NCI-H2107 treated with DMSO at 0.1 percent for 48 hours (cell line): ENCODE measurements around the gene MSMB.
"Not testable (repeated sequence)": the region's sequence is repeated elsewhere in the genome, so short reads cannot be mapped to it uniquely, and the experiment has no call there.

Experiments used
- DNase-seq: peaks from one replicate; lab custom pipeline; 2025; ENCODE audit not compliant: unreplicated experiment; lab: John Stamatoyannopoulos, UW

Gene MSMB

DNA sequence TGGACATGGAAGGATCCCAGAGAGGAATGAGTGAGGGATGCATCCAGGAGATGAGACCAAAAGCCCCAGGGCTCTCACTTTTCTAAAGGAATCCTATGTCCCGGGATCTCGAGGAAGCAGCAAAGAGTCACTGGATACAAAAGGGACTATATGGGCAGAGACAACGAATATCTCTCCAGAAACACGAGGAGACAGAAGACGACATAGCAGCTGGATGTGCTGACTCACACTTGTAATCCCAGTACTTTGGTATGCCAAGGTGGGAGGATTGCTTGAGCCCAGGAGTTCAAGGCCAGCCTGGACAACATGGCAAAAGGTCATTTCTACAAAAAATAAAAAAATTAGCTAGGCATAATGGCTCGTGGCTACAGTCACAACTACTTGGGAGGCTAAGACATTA, 24.7 kb upstream of the MSMB start:
- no peak for DNase-seq

DNA sequence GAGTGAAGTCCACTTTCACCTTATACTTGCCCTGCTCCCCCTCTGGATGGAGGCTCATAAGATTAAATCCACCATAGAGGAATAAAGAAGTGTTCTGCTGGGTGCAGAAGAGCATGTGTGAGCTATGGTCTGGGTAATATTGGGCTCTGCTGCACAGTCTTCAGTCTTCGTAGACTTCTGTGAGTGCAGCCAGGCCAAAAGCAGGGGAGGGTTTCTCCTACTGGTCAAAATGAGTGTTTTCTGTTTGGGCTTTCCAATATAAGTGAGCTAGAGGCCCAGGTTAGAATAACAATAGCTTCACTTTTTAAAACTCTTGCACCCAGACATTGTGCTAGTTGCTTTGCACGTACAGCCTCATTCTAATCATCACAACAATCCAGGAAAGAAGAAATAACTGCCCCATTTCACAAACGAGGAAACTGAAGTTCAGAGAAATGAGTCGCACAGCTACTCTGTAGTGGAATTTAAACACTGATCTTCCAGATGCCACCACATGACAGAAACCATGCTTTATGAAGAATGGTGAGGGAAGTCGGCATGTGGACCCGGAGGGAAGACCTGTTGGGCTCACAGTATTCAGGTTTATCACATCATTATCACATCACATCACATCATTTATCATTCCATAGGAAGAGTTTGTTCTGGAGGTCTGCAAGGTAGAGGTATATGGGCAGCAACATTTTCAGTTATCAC, 23.8 kb upstream of the MSMB start:
- DNase-seq, result no peak

DNA sequence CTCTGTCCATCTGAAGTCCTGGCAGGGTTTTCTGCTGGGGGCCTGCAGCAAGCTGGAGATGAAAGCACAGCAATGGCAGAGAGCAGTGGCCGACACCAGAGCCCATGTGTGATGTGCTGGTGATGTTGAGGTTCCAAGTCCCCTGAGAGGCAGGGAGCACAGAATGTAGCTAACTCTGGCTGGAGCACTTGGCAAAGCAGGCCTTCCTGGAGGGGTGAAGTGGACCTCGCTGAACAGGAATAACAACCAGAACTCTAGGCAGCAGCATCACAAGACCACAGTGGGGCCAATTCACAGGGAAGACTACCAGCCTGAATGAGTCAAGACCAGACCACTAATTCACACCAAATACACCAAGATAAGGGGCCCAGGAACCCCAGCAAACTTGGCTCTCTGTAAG, 22.8 kb upstream of the MSMB start:
- no peak for DNase-seq

DNA sequence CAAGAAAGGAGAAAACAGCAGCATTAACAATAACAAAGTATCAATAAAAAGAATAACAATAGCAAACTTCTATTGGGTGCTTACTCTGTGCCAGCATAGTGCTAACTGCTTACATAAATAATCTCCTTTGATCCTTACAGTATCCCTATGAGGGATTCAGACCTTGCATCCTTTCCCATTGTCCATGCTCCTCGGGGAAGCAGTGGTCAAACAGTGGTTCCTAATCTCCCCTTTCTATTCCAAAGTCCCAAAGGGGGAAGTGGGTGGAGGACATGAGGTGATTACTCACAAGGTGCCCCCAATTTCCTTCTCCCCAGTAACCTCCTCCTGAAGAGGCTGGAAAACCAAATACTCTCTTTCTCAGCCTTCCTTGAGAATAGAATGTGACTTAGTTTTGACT, 22.0 kb upstream of the MSMB start:
- no peak for DNase-seq

DNA sequence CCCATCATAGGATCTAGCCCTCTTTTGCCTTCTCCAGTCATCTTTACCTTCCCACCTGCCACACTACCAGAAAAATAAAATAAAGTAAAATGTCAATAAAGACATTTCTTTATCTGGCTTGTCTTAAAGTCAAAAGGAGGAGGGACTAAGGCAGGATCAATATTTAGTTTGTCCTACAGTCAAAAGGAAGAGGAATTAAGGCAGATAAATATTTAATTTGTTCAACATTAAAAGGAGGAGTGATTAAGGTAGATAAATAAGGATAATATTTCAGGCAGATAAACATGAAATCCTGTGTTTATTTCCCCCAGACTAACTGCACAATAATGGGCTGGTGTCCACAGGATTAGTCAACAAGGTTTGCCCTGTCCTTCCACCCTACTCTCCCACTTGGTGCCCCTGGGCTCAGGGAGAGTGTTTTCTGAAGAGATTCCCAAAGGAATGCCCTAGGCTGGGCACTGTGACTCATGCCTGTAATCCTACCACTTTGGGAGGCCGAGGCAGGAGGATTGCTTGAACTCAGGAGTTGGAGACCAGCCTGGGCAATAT, 18.3 kb upstream of the MSMB start:
- no peak for DNase-seq

DNA sequence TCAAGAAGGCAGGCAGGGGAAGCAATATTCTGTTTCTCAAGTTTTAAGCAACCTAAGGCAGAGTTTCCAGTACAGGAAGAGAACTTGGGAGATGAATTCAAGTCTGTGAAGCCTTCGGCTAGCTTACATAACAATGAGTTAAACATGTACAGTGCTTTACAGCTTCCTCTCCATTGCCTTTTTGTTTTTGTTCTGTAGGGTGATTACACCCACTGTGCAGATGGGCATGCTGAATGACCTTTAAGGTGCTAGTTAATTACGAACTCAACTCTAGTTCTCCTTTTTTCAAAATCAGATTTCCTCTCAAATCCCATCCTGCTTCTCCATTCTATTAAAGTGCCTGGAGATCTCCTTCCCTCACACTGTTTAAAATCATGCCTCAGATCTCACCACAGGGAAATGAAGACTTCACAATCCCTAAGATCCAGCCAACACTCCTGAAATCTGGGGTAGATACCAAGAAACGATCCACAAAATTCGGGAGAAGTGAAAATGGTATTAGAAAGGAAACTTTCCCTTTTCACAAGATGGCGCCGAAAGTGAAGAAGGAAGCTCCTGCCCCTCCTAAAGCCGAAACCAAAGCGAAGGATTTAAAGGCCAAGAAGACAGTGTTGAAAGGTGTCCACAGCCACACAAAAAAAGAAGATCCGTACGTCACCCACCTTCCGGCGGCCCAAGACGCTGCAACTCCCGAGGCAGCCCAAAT, 16.8 kb upstream of the MSMB start:
- DNase-seq, result no peak

DNA sequence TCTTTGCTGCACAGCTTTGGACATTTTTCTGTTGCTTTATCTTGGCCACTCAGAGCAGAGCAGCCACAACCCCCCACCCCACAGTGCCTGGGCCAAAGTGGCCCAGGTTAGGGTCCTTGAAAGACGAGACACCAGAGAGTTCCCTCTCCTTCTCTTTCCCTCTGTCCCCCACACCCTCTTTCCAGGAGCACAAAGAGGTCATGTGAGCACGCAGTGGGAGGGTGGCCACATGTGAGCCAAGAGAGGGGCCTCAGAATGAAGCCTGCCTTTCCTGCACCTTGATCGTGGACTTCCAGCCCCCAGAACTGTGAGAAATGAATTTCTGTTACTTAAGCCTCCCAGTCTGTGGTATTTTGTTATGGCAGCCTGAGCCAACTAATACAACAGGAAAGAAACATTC, 14.6 kb upstream of the MSMB start:
- no peak for DNase-seq

DNA sequence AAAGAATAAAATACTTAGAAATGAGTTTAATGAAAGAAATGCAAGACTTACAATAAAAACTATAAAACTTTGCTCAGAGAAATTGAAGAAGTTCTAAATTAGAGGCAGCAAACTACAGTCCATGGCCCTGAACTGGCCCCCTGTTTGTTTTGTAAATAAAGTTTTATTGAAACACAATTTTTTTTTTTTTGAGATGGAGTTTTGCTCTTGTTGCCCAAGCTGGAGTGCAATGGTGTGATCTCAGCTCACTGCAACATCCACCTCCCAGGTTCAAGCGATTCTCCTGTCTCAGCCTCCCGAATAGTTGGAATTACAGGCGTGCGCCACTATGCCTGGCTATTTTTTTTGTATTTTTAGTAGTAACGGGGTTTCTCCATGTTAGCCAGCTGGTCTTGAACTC, 11.9 kb upstream of the MSMB start:
- not testable (repeated sequence) for DNase-seq

DNA sequence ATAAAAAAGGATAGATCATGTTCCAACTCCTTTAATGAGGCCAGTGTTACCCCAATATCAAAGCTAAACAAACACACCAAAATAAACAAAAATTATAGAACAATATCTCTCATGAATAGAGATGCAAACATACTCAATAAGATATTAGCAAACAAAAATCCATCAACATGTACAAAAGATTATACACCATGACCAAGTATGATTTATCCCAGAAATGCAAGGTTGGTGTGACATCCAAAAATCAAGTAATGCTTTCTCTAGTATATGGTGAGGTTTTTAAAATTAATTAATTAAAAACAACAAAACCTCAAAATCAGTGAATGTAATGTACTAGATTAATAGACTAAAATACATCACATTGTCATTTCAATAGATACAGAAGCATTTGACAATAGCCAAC, 11.0 kb upstream of the MSMB start:
- no peak for DNase-seq

DNA sequence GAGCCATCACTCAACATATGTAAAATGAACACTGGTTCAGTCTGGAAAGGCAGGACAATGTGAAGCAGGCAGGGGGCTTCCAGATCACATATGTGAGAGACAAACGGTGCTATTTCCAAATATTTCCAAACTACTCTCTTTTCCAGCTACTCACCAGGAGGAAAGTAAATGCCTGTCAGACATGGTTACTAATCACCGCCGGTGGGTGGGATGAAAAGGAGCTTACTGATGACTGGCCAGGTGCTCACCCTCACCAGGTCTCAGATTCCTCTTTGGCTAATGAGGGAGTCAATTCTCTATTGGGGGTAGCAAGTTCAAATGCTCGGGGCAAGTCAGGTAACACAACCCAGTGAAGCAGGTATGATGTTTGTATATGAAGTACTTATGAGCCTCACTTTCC, 9.7 kb upstream of the MSMB start:
- DNase-seq, result no peak

DNA sequence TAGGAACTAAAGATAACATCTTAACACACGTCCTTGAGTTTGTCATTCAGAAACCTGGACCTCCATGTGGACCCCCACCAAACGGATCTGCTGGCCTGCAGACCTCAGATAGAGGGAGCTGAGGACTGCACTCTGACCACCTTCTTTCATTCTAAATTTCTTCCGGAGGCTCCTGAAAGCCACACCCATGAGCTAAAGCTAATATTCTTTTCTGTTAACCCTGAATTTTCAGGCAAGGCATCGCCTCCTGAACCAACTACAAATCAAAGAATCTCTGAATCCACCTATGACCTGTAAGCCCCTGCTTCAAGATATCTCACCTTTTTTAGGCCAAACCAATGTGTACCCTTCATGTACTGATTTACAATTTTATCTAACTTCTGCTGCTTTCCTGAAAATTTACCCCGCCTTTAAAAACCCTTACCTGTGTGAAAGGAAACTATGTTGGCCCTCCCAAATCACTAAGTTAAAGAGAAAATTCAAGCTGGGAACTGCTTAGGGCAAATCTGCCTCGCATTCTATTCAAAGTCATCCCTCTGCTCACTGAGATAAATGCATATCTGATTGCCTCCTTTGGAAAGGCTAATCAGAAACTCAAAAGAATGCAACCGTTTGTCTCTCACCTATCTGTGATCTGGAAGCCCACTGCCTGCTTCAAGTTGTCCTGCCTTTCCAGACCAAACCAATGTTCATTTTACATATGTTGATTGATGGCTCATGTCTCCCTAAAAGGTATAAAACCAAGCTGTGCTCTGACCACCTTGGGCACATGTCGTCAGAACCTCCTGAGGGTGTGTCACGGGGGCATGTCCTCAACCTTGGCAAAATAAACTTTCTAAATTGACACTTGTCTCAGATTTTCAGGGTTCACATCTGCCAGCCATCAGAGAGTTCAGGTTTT, 7.7 kb upstream of the MSMB start:
- no peak for DNase-seq

DNA sequence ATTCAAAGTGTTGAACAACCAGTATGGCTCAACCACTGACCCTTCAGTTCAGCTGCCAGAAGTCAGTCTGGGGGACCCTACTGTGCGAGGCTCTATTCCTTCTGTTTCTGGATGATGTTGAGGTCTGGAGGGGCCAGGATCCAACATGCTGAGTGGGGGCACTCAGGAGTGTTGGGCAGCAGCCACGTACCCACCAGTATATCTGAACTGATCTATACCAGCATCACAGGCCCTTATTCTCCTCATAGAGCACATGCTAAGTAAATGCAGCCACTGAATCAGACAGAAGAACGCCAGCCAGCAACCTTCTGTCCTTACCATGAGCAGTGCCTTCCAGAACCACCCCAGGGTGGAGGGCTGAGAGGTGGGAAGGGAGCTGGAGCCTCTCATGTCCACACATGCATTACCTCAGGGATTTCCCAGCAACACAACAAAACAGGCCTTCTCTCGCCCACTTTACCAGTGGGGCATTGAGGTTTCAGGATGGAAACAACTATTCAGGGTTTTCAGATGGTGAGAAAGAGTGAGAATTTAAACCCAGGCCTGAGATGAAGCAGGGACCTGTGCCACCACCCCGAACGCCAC, 6.8 kb upstream of the MSMB start:
- no peak for DNase-seq

DNA sequence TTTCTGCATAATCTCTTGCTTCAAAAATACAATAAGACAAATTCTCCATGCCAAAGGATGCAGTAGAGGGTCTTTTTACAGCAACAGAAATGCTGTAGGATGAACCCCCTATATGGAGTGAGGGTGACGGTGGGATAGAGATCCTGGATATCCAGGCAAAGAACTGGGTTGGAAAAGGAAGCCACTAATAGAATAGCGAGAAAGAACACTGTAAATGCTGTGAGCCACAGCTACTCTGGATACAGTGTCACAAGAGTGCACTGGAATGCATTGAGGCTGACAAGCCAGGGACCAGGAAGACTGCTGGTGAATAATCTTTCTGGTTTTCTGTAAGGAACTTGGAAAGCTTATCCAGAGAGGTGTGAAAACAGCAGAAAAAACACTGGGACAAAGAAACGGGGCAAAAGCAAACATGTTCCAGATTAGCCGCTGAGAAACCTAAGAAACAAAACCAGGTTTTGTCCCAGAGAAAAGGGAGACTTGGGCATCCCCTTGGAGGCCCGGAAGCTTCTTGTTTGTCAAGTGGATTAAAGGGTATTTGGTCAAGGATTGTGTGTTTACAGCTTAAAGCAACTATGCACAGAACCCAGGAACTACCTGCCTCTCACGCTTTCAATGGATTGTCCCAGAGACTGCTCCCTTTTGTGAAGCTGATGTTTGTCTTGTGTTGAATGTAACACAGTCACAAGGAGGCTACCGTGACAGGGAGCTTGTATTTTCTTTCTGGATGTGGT, 6.2 kb upstream of the MSMB start:
- DNase-seq, result no peak

DNA sequence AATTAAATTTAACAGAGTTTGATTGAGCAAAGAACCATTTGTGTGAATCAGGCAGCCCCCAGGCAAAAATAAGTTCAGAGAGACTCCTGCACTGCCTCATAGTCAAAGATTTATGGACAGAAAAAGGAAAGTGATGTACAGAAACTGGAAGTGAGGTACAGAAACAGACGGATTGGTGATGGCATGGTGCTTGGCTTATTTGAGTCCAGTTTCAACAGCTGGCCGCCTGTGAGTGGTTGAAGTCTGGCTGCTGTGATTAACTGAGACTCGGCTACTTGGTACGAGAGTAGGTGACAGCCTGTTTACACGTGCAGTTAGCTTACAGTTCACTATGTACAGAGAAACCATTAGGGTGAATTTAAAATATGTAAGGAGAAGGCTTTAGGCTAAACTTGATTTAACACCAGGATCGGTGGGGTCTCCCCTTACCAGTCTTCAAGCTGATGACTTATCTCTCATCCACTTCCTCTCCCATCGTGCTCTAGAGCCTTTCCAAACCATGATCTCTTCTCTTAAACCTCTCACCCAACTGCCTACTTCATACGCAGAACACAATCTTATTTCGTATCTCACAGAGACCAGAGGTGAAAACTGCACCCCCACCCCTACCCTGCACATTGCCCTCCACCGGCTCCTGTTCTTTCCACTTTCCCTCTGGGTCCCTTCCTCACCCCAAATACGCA, 5.0 kb upstream of the MSMB start:
- DNase-seq, result no peak

DNA sequence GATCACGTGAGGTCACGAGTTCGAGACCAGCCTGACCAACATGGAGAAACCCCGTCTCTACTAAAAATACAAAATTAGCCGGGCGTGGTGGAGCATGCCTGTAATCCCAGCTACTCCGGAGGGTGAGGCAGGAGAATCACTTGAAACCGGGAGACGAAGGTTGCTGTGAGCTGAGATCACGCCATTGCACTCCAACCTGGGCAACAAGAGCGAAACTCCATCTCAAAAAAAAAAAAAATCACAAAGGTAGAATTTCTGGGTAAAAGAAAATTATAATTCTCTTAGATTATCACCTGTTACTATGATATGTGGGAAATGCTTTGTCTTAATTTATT, 3.4 kb upstream of the MSMB start:
- DNase-seq, result not testable (repeated sequence)

DNA sequence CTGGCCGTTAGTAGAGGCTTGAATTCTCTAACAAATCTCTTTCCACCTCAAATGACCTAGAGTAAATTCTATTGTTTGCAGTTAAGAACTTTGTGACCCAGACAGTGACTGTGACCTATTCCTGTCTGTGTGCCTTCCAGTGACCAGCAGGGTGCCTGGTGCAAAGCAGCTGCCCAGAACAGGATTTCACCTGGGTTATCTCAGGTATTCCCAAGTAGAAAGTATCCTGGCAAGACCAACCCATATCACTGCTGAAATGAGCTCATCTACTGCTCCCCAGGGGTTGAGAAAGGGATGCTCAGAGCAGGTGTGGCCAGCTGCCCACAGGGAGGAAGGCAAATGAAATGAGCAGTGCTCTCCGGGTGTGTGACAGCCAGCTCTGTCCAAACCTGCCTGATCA, 2.1 kb upstream of the MSMB start:
- no peak for DNase-seq

DNA sequence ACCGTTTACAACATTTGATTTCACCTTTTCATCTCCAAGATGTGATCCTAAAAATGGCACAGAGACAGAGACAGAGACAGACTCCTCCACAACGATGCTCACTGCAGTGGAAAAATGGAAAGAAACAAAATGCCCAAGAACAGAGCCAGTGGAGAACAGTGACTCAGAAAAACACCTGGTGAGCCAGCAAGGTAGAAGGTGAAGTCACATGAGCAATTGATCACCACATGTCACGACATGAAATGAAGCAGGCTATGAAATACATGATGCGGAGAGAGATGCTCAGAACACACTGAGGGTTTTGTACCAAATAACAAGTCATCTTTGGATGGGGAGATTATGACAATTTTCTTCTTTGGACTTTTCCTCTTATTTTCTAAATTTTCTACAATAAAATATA, 3.5 kb downstream of the MSMB start:
- DNase-seq, result no peak

DNA sequence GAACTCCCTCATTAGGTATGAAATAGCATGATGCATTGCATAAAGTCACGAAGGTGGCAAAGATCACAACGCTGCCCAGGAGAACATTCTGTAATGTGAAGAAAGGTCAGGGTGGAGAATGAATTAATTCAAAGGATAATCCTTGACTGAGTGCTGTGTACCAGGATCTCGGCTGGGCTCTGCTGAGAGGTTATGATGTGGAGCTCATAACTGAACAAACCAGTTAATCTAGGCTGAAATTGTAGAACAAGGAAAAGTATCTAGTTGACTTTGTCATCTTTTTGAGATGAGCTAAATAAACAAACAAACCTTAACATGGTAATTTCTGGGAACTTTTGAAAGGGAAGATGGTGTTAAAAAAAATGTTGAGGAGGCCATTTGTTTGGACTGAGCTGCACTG, 6.1 kb downstream of the MSMB start:
- no peak for DNase-seq

DNA sequence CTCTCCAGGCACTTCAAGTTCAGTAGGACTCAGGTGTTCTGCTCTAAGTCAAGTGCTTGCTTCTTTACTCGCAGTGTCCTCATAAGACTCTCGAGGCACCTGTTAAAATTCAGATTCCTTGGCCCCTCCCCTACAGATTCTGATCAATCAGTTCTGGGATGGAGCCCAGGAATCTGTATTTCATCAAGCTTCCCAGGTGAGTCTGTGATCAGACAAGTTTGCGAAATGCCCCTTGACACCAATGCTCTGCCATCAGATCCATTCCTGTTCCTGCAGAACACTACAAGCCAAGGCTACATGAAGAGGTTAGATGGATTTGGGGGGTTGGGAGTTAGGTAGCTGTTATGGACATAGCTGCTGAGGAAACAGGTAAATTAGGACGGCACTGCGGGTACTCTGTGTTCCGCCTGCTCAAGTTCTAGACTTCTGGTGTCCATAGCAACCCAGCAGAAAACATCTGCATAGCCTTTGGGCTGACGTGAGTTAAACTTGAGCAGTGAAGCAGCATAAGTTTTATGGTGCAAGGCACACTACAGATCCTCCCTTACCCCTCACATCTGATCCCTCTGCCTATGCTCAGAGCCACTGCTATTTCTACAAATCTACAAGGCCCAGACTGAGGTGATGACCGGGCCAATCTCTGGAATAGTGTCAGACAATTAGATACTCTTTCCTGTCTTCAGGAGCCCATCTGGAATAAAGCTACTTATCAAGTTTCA, 8.8 kb downstream of the MSMB start:
- no peak for DNase-seq
